ENCODE results near the gene USP32. TPM values are rescaled to one million over a fixed set of nuclear protein-coding genes. Genes with fewer than 3 reads are reported as not detected.

The USP32 gene
- total RNA-seq, 1 donor from 2014 or later: 40.8 TPM

- H3K27me3 Mint-ChIP-seq (ENCODE audit: low read depth): no peaks in the 10 kb centered on the region
- TF ChIP-seq CTCF (conservative IDR thresholded peaks at IDR 0.05): no peak
- H3K4me3 Mint-ChIP-seq: no peak overlapping the region
- H3K27ac Mint-ChIP-seq (ENCODE audit: unreplicated experiment): no peak overlapping the region
- no peaks in the 10 kb centered on the region for H3K4me1 Mint-ChIP-seq
- H3K9me3 Mint-ChIP-seq: no peaks in the 10 kb centered on the region
- no peak for DNase-seq (ENCODE audit: low read depth, low spot score)
- peaks cover 7% of the 10 kb centered on the region for H3K36me3 Mint-ChIP-seq (ENCODE audit: low read depth)
Measured at GRCh38 chr17:60296177-60296576, 95.8 kb downstream of the USP32 start.

- Mint-ChIP-seq H3K36me3 (ENCODE audit: low read depth) (peaks cover 7% of the 10 kb centered on the region), H3K27me3 (ENCODE audit: low read depth) (no peaks in the 10 kb centered on the region), H3K4me3 (no peak overlapping the region), H3K4me1 (no peaks in the 10 kb centered on the region), H3K9me3 (no peaks in the 10 kb centered on the region), H3K27ac (ENCODE audit: unreplicated experiment) (no peak overlapping the region)
- no peak for TF ChIP-seq CTCF (conservative IDR thresholded peaks at IDR 0.05)
- no peak for DNase-seq (ENCODE audit: low read depth, low spot score)
Measured at GRCh38 chr17:60293580-60294335, 98.2 kb downstream of the USP32 start.

- no peak overlapping the region for H3K4me3 Mint-ChIP-seq
Measured at GRCh38 chr17:60292697-60293096, 99.2 kb downstream of the USP32 start.

GRCh38 chr17:60284709-60285108, 107.2 kb downstream of the USP32 start:
- Mint-ChIP-seq H3K27me3 (ENCODE audit: low read depth) (no peaks in the 10 kb centered on the region), H3K4me1 (no peaks in the 10 kb centered on the region), H3K9me3 (no peaks in the 10 kb centered on the region), H3K27ac (ENCODE audit: unreplicated experiment) (no peak overlapping the region), H3K36me3 (ENCODE audit: low read depth) (peaks cover 3% of the 10 kb centered on the region), H3K4me3 (no peak overlapping the region)
- no peak for TF ChIP-seq CTCF (conservative IDR thresholded peaks at IDR 0.05)
- DNase-seq (ENCODE audit: low read depth, low spot score): no peak

More at GRCh38 chr17:60292697-60293096, 99.2 kb downstream of the USP32 start:
- no peak overlapping the region for H3K27ac Mint-ChIP-seq (ENCODE audit: unreplicated experiment)
- H3K36me3 Mint-ChIP-seq (ENCODE audit: low read depth): peaks cover 7% of the 10 kb centered on the region
- H3K27me3 Mint-ChIP-seq (ENCODE audit: low read depth): no peaks in the 10 kb centered on the region
- H3K9me3 Mint-ChIP-seq: no peaks in the 10 kb centered on the region
- no peaks in the 10 kb centered on the region for H3K4me1 Mint-ChIP-seq
- no peak for DNase-seq (ENCODE audit: low read depth, low spot score)
- no peak for TF ChIP-seq CTCF (conservative IDR thresholded peaks at IDR 0.05)

GRCh38 chr17:60283816-60284215, 108.1 kb downstream of the USP32 start:
- no peaks in the 10 kb centered on the region for H3K27me3 Mint-ChIP-seq (ENCODE audit: low read depth)
- no peak for DNase-seq (ENCODE audit: low read depth, low spot score)
- H3K4me1 Mint-ChIP-seq: no peaks in the 10 kb centered on the region
- peaks cover 3% of the 10 kb centered on the region for H3K36me3 Mint-ChIP-seq (ENCODE audit: low read depth)
- H3K27ac Mint-ChIP-seq (ENCODE audit: unreplicated experiment): no peak overlapping the region
- no peak for TF ChIP-seq CTCF (conservative IDR thresholded peaks at IDR 0.05)
- no peak overlapping the region for H3K4me3 Mint-ChIP-seq
- H3K9me3 Mint-ChIP-seq: no peaks in the 10 kb centered on the region
